Head of caudate nucleus (tissue), 42 donors: ENCODE measurements around the gene RAMP3.

Experiments used
- DNase-seq, 42 donors: peaks; one replicate each; pipeline versions ENCODE4 v3.0.0 to v3.0.0-alpha.2; 2020 to 2021; ENCODE audit warnings: mixed read lengths in 7 of 42
- intact Hi-C: fragments of 100-400 bp; cut with DNase I; formaldehyde crosslinking; loops from one replicate; pipeline ENCODE4 v1.15.0; 2022

The RAMP3 gene

DNA sequence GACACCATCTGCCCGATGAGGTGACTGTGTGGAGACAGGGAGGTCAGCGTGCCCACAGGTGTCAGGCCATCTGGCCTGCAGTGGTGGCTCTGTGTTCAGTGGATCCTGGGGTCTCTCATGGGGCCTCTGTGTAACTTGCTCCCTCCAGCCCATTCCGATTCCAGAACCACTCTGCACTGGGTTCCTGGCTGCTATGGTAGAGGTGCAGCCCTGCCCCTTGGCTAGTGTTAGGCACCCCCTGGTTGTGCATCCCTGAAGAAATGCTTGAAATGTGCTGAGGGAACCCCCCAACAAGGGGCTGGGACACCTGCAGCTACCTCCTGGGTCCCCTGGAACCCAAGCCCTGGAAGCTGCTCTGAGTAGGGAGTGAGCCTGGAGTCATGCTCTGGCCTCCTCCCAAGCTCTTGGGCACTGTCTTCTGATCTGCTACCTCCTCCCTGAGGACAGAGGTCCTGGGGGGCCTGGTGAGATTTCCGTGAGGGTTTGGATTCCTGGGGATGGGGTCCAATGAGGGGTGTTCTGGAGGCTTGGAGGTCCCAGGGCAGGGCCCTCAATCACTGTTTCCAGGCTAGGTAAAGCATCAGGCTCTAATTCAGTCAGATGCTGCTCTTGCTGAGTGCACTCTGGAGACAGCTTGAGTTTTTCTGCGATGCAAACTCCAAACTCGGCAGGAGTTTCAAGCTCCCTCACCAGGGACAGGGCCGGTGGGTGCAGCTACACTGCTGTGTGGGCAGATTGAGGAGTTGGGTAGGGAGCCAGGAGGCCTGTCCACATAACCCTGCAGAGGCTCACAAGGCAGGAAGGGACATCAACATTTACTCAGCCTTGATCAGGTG is 27.7 kb downstream of the RAMP3 start:
- intact Hi-C loops = no loop called here
- DNase-seq = peak in 4 of 42 donors; percentile 1 to 28 (median 10)

DNA sequence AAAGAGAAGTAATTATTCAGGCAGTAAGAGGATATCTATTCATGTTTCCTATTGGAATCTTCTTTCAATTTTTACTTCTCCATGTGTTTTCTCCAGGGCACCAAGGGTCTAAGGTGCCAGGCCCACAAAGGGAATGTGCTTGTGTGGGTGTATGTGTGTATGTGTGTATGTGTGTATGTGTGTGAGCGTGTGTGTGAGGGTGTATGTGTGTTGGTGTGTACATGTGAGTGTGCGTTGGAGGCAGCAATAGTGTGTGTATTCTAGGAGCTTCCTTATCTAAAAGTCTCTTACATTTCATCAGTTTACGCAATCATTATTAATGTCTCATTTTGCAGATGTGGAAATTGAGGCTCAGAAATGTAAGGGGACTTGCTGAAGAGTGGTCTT is 28.3 kb downstream of the RAMP3 start:
- peak in 1 of 42 donors; percentile 4 for DNase-seq
- intact Hi-C loops = no loop called here

DNA sequence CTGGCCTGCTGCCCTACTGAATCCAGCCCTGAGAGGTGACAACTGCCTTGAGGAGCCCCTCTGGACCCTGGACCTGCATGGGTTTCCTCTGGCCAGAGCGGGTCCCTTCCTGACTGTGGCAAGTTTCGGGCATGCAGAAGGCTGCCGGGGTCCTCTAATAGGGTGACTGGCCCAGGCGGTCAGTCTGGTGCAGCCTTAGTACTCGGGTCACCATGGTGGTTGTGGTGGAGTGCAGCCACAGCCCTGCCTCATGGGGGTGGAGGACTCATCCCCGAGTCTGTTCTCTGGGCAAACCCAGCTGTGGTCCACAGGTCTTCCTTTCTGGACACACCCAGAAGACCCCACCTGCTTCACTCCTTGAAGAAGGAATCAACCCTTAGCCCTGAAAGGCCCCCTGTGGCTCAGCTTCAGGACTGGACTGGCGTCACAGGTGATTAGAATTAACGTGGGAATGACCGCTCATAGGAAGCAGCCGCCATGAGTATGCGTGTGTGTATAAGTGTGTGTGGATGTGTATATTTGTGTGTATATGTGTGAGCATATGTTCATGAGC is 28.7 kb downstream of the RAMP3 start:
- DNase-seq = peak in 4 of 42 donors; percentile 8 to 25 (median 17)
- intact Hi-C loops = no loop called here

GRCh38 chr7:45187089-45187945 is 29.7 kb downstream of the RAMP3 start:
- intact Hi-C loops = no loop called here

DNA sequence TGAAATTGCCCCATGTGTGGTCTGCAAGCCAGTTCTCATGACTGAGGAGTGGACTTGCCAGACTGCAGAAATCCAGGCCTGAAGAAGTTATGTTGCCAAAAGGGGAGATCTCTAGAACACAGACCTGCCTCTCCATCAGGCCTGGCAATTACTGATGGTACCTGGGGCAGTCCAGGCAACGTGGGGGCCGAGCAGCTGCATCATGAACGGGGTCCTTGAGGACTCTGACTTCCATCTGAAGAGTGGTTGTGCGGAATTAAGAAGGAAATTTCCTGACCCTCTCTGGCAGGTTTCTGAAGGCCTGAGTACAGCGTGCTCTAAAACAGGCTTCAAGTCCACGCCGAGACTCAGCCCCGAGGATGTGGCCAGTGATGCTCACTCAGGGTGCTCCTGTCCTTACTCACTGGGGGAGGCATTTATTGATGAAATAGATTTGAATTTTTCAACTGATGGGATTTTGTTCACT is 30.4 kb downstream of the RAMP3 start:
- peak in 2 of 42 donors; percentile 14 to 35 for DNase-seq
- intact Hi-C loops = no loop called here

More at GRCh38 chr7:45187089-45187945, 29.7 kb downstream of the RAMP3 start:
- peak in 2 of 42 donors; percentile 17 to 22 for DNase-seq

- peak in 3 of 42 donors; percentile 11 to 29 (median 23) for DNase-seq
- intact Hi-C loops = no loop called here
Observed at GRCh38 chr7:45188736-45189135, 31.1 kb downstream of the RAMP3 start.

GRCh38 chr7:45189151-45189970 is 31.8 kb downstream of the RAMP3 start:
- intact Hi-C loops = no loop called here
- peak in 3 of 42 donors; percentile 11 to 38 (median 32) for DNase-seq

DNA sequence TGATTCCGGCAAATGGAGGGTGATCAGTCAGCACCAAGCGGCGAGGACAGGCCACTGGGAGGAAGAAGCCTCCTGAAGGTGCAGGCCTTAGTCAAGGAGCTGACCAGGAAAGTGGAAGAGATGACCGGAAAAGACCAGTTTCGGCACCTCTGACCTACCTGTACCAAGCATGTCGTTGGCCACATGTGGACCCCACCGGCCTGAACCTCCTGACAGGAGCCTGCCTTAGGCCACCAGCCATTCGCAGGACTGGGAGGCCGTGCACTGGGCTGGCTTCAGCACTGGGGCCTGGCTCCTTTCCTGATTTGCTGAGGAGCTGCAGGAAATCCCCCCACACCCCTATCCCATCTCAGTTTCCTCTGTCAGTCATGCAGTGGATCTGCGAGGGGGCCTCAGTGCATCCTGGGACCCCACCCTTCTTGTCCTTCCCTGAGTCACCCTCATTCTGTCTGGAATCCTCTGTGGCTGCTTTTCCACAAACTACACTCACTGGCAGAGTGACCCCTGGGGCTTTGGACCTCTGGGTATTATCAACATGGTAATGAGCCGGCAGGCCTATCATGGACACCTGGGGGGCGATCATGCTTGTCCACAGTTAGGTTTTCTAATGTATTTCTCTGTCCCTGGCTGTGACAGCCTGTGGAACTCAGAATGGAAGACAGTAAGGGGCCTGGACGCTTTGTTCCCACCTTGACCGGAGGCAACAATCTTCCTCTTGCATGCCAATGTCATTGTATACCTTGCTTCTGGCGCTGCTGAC is 33.0 kb downstream of the RAMP3 start:
- DNase-seq = peak in 2 of 42 donors; percentile 19 to 44
- intact Hi-C loops = no loop called here

- peak in 15 of 42 donors; percentile 14 to 75 (median 31) for DNase-seq
Observed at GRCh38 chr7:45191396-45191795, 33.8 kb downstream of the RAMP3 start.

DNA sequence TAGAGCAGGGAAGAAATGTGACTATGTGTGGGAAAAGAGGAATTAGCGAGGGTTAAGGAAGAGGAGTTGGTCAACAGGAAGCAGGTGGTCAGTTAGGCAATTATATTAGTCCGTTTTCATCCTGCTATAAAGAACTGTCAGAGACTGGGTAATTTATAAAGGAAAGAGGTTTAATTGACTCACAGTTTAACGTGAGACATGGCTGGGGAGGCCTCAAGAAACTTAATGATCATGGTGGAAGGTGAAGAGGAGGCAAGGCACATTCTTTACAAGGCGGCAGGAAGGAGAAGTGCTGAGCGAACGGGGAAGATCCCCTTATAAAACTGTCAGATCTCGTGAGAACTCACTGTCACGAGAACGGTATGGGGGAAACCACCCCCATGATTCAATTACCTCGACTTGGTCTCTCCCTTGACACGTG is 35.0 kb downstream of the RAMP3 start:
- intact Hi-C loops = no loop called here
- peak in 1 of 42 donors; percentile 4 for DNase-seq

More at GRCh38 chr7:45191396-45191795, 33.8 kb downstream of the RAMP3 start:
- intact Hi-C loops = no loop called here

DNA sequence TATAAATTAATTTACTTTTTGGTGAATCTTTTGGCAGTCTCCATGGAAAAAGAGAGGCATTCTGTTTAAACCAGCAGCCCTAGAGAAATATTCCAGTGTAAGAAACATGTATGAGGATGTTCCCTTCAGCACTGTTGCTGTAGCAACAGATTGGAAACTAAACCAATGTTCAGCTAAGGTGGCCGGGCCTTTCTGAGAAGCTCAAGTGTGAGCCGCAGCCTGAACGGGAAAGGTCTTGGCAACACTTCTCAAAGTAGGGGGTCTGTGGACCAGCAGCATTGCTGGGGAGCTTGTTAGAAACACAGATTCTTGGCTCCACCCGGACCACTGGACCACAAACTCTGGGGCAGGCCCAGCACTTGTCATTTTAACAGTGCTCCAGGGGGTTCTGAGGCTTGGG is 36.2 kb downstream of the RAMP3 start:
- intact Hi-C loops = no loop called here
- DNase-seq = peak in 2 of 42 donors; percentile 13 to 34

DNA sequence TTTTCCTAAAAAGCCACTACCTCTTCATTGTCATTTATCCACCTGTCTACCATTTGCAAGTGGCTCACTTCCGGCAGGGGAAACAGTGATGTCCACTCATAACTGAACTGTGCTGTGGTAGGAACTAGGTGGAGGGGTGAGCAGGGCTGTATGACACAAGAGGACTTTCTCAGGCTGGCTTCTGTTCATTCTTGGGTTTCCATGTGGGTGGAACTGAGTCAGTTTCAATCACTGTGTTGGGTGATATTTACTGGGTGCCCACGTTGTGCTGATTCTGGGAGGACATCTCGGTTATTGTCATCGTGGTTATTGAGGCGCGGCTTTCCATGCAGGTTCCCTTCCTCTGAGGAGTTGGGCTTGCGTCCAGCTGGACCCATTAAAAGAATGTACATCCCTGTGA is 38.8 kb downstream of the RAMP3 start:
- intact Hi-C loops = no loop called here
- peak in 1 of 42 donors; percentile 16 for DNase-seq

- no peak for DNase-seq
- intact Hi-C loops = no loop called here
Observed at GRCh38 chr7:45197461-45197860, 39.9 kb downstream of the RAMP3 start.

- DNase-seq = peak in 1 of 42 donors; percentile 21
- intact Hi-C loops = no loop called here
Observed at GRCh38 chr7:45198986-45199385, 41.4 kb downstream of the RAMP3 start.

DNA sequence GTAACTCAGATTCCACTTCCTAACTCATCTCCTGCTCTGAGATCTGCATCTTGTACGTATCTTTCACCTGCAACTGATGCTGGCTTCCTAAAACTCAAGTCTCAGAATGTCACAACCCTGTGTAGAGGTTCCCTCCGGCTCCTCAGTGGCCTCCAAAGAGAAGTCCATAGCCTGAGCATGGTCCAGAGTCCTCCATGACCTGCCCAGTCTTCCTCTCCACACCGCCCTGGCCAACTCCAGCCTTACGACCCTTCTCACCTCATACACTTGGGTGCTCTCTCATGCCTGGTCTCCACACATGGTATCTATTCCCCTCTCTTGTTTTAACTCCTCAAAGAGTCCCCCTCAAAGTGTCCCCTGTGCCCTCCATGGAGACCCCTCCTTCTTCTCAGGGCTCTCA is 41.9 kb downstream of the RAMP3 start:
- DNase-seq = peak in 1 of 42 donors; percentile 16
- intact Hi-C loops = no loop called here

- intact Hi-C loops = no loop called here
- DNase-seq = peak in 3 of 42 donors; percentile 1 to 31 (median 16)
Observed at GRCh38 chr7:45202625-45203024, 45.0 kb downstream of the RAMP3 start.

GRCh38 chr7:45203036-45203435 is 45.4 kb downstream of the RAMP3 start:
- DNase-seq = peak in 3 of 42 donors; percentile 5 to 33 (median 26)
- intact Hi-C loops = no loop called here

DNA sequence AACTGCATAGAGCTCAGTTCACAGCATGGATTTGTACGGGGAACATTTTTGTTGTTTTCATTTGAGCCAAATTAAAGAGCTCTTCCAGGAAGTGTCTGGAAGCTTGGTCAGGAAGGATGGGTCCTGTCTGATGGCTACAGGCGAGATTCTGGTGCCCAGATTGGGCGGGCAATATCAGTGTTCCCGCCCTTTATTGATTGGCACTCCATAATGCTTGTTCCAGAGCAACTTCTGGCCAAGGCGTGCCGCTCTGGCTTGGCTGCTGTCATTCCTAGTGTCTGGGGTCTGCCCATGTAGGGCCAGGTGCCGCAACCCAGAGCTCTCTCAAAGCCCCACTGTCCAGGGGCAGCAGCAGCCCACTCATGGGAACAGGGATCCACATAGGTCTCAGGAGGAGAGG is 45.9 kb downstream of the RAMP3 start:
- peak in 2 of 42 donors; percentile 26 to 27 for DNase-seq
- intact Hi-C loops = no loop called here
